HEK293 (cell line): Measurements from ENCODE around the gene SLC8A1.

ENCODE experiments used
- CTCF ChIA-PET: fragments of 350-600 bp; formaldehyde crosslinking; extraction: SDS; loops from one replicate; lab custom pipeline; 2021; ENCODE audit warnings: antibody characterized with exemption; lab: Yijun Ruan, JAX
- POLR2A ChIA-PET: fragments of 300-600 bp; formaldehyde crosslinking; extraction: SDS; loops from one replicate; lab custom pipeline; 2020; ENCODE audit warnings: antibody characterized with exemption, inconsistent platforms; lab: Yijun Ruan, JAX
- H3K27ac ChIP-seq: fragments of 200-500 bp; sonication (Bioruptor generic); 2 replicates; pipeline ENCODE4 v1.5.1; 2014; ENCODE audit warnings: low read depth, low read length, control low read depth, inconsistent platforms; ENCODE audit errors: extremely low read depth
- H3K36me3 ChIP-seq, 2 experiments: fragments of 200-500 bp in 1 of 2; sonication (Bioruptor generic) in 1 of 2; 1 replicate in 1 of 2; 2 replicates in 1 of 2; pipeline ENCODE4 v1.5.1; 2014 to 2017; ENCODE audit warnings: inconsistent platforms in 2 of 2, low read length in 2 of 2; ENCODE audit not compliant: control insufficient read depth in 2 of 2, insufficient read depth in 1 of 2
- H3K4me1 ChIP-seq: fragments of 200-500 bp; sonication (Bioruptor generic); 2 replicates; pipeline ENCODE4 v1.5.1; 2014; ENCODE audit warnings: mild to moderate bottlenecking, low read length, inconsistent platforms; ENCODE audit not compliant: control insufficient read depth, insufficient read depth
- H3K4me3 ChIP-seq: 2 replicates; pipeline ENCODE4 v1.5.1; 2011; ENCODE audit warnings: low read depth, mild to moderate bottlenecking, control low read depth, low read length, moderate library complexity
- H3K9me3 ChIP-seq: fragments of 200-500 bp; sonication (Bioruptor generic); 2 replicates; pipeline ENCODE4 v1.5.1; 2014; ENCODE audit warnings: low read depth, low read length, inconsistent platforms; ENCODE audit not compliant: control insufficient read depth, insufficient read depth
- GLI4 ChIP-seq: fragments of 450-650 bp; formaldehyde crosslinking; IDR thresholded peaks from 2 replicates; pipeline ENCODE4 v1.5.1; 2016; ENCODE audit warnings: missing biosample characterization, missing genetic modification characterization
- PRDM2 ChIP-seq: fragments of 450-650 bp; formaldehyde crosslinking; IDR thresholded peaks from 2 replicates; pipeline ENCODE4 v1.5.1; 2016; ENCODE audit warnings: missing biosample characterization, missing genetic modification characterization, borderline replicate concordance
- RBAK ChIP-seq: fragments of 450-650 bp; formaldehyde crosslinking; IDR thresholded peaks from 2 replicates; pipeline ENCODE4 v1.5.1; 2016; ENCODE audit warnings: missing biosample characterization, missing genetic modification characterization
- ZEB2 ChIP-seq: fragments of 450-650 bp; formaldehyde crosslinking; IDR thresholded peaks from 2 replicates; pipeline ENCODE4 v1.5.1; 2016; ENCODE audit warnings: missing biosample characterization, missing genetic modification characterization
- ZNF140 ChIP-seq: fragments of 450-650 bp; formaldehyde crosslinking; IDR thresholded peaks from 2 replicates; pipeline ENCODE4 v1.5.1; 2016; ENCODE audit warnings: missing biosample characterization, missing genetic modification characterization
- ZNF416 ChIP-seq: fragments of 450-650 bp; formaldehyde crosslinking; IDR thresholded peaks from 2 replicates; pipeline ENCODE4 v1.5.1; 2016; ENCODE audit warnings: missing biosample characterization, missing genetic modification characterization
- ZNF501 ChIP-seq: fragments of 450-650 bp; formaldehyde crosslinking; IDR thresholded peaks from 2 replicates; pipeline ENCODE4 v1.5.1; 2016; ENCODE audit warnings: missing biosample characterization, missing genetic modification characterization
- ZNF510 ChIP-seq: fragments of 450-650 bp; formaldehyde crosslinking; IDR thresholded peaks from 2 replicates; pipeline ENCODE4 v1.5.1; 2018; ENCODE audit warnings: mild to moderate bottlenecking, missing genetic modification characterization, missing biosample characterization; ENCODE audit not compliant: insufficient replicate concordance
- ZNF530 ChIP-seq: fragments of 450-650 bp; formaldehyde crosslinking; IDR thresholded peaks from 2 replicates; pipeline ENCODE4 v1.5.1; 2016; ENCODE audit warnings: low read depth, missing biosample characterization, missing genetic modification characterization
- ZNF548 ChIP-seq: fragments of 450-650 bp; formaldehyde crosslinking; IDR thresholded peaks from 2 replicates; pipeline ENCODE4 v1.5.1; 2016; ENCODE audit warnings: missing biosample characterization, missing genetic modification characterization
- ZNF660 ChIP-seq: fragments of 450-650 bp; IDR thresholded peaks from 2 replicates; pipeline ENCODE4 v1.5.1; 2018; ENCODE audit warnings: missing biosample characterization, mild to moderate bottlenecking, missing genetic modification characterization
- ZNF707 ChIP-seq: fragments of 450-650 bp; formaldehyde crosslinking; IDR thresholded peaks from 2 replicates; pipeline ENCODE4 v1.5.1; 2016; ENCODE audit warnings: missing biosample characterization, missing genetic modification characterization
- TF ChIP-seq, protein P1 (sequence below): fragments of 450-650 bp; formaldehyde crosslinking; conservative IDR thresholded peaks from 2 replicates; pipeline ENCODE4 v1.5.1; 2016; ENCODE audit warnings: low read depth, missing biosample characterization, missing genetic modification characterization
- TF ChIP-seq, protein P2 (sequence below): fragments of 450-650 bp; formaldehyde crosslinking; IDR thresholded peaks from 2 replicates; pipeline ENCODE4 v1.5.1; 2016; ENCODE audit warnings: missing biosample characterization, missing genetic modification characterization, low read depth

The SLC8A1 gene

DNA sequence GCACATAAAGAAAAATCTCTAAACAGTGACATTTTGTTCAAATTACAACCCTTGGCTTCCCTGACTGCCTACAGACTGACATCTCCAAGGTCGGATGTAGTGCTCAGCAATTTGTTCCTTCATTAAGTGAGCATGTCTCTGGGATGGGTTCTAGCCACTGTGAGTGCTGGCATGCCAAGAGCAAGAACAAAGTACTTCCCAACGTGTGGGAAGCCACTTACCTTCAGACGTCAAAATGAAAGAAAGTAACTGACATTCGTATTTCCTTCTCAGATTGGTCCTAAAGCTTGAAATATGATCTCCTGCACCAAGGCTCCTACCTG is 193.8 kb downstream of the SLC8A1 start:
- Histone ChIP-seq H3K27ac (no peak overlapping the region), H3K36me3 (no peaks in the 10 kb centered on the region), H3K9me3 (no peaks in the 10 kb centered on the region), H3K4me1 (no peaks in the 10 kb centered on the region), H3K4me3 (no peak overlapping the region)
- ChIA-PET CTCF (no interaction called here), POLR2A (no interaction called here)
- TF ChIP-seq, protein P1, sequence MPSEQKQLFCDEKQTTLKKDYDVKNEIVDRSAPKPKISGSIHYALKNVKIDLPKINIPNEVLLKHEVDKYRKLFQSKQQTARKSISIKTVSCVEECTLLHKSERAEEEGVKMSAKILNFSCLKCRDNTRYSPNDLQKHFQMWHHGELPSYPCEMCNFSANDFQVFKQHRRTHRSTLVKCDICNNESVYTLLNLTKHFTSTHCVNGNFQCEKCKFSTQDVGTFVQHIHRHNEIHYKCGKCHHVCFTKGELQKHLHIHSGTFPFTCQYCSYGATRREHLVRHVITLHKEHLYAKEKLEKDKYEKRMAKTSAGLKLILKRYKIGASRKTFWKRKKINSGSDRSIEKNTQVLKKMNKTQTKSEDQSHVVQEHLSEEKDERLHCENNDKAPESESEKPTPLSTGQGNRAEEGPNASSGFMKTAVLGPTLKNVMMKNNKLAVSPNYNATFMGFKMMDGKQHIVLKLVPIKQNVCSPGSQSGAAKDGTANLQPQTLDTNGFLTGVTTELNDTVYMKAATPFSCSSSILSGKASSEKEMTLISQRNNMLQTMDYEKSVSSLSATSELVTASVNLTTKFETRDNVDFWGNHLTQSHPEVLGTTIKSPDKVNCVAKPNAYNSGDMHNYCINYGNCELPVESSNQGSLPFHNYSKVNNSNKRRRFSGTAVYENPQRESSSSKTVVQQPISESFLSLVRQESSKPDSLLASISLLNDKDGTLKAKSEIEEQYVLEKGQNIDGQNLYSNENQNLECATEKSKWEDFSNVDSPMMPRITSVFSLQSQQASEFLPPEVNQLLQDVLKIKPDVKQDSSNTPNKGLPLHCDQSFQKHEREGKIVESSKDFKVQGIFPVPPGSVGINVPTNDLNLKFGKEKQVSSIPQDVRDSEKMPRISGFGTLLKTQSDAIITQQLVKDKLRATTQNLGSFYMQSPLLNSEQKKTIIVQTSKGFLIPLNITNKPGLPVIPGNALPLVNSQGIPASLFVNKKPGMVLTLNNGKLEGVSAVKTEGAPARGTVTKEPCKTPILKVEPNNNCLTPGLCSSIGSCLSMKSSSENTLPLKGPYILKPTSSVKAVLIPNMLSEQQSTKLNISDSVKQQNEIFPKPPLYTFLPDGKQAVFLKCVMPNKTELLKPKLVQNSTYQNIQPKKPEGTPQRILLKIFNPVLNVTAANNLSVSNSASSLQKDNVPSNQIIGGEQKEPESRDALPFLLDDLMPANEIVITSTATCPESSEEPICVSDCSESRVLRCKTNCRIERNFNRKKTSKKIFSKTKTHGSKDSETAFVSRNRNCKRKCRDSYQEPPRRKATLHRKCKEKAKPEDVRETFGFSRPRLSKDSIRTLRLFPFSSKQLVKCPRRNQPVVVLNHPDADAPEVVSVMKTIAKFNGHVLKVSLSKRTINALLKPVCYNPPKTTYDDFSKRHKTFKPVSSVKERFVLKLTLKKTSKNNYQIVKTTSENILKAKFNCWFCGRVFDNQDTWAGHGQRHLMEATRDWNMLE (tag by site-specific recombination), result no peak
- TF ChIP-seq, protein P2, sequence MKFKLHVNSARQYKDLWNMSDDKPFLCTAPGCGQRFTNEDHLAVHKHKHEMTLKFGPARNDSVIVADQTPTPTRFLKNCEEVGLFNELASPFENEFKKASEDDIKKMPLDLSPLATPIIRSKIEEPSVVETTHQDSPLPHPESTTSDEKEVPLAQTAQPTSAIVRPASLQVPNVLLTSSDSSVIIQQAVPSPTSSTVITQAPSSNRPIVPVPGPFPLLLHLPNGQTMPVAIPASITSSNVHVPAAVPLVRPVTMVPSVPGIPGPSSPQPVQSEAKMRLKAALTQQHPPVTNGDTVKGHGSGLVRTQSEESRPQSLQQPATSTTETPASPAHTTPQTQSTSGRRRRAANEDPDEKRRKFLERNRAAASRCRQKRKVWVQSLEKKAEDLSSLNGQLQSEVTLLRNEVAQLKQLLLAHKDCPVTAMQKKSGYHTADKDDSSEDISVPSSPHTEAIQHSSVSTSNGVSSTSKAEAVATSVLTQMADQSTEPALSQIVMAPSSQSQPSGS (tag by site-specific recombination), result no peak

- no peak overlapping the region for H3K27ac ChIP-seq
- H3K4me1 ChIP-seq, result no peaks in the 10 kb centered on the region
- TF ChIP-seq ZNF660 (tag by site-specific recombination) (no peak), ZNF140 (tag by site-specific recombination) (no peak), ZNF530 (tag by site-specific recombination) (no peak), ZEB2 (tag by site-specific recombination) (no peak)
- no peaks in the 10 kb centered on the region for H3K9me3 ChIP-seq
- H3K4me3 ChIP-seq, result no peak overlapping the region
- H3K36me3 ChIP-seq, result no peaks in the 10 kb centered on the region
- ChIA-PET CTCF (interaction anchor here (0.7 to 0.8 kb wide), 2 partner anchors 11 to 36 kb away, joined by 3 to 6 read pairs; no protein-coding TSS in a partner anchor), POLR2A (no interaction called here)
Measured at GRCh38 chr2:40257340-40258134, 194.4 kb downstream of the SLC8A1 start.

- CTCF ChIA-PET, result interaction anchor here (0.6 to 0.8 kb wide), 3 partner anchors 11 to 52 kb away, joined by 3 to 6 read pairs (median 6); no protein-coding TSS in a partner anchor
Measured at GRCh38 chr2:40256649-40257048, 195.2 kb downstream of the SLC8A1 start.

More at GRCh38 chr2:40256649-40257048, 195.2 kb downstream of the SLC8A1 start:
- TF ChIP-seq PRDM2 (tag by site-specific recombination) (no peak), ZNF510 (no peak), ZNF548 (tag by site-specific recombination) (no peak), ZNF707 (tag by site-specific recombination) (no peak), RBAK (no peak), ZNF416 (tag by site-specific recombination) (no peak), ZNF140 (tag by site-specific recombination) (no peak), ZNF501 (tag by site-specific recombination) (no peak), GLI4 (tag by site-specific recombination) (no peak)
- no peaks in the 10 kb centered on the region for H3K9me3 ChIP-seq
- no peak overlapping the region for H3K4me3 ChIP-seq
- H3K27ac ChIP-seq, result no peak overlapping the region
- no peaks in the 10 kb centered on the region for H3K4me1 ChIP-seq
- POLR2A ChIA-PET, result no interaction called here
- H3K36me3 ChIP-seq, result no peaks in the 10 kb centered on the region
